Brain microvascular endothelial cell (primary cell): ENCODE measurements around the gene UGGT2.

Source experiments
- DNase-seq: peaks from one replicate; pipeline ENCODE4 v3.0.0-alpha.2; 2020
- H3K27ac ChIP-seq: fragments of 250-450 bp; sonication (Bioruptor Pico); 2 replicates; pipeline ENCODE4 v1.5.1; 2020; ENCODE audit warnings: mild to moderate bottlenecking, moderate library complexity
- H3K27me3 ChIP-seq: fragments of 250-450 bp; sonication (Bioruptor Pico); replicated peaks from 2 replicates; pipeline ENCODE4 v1.5.1; 2020; ENCODE audit warnings: mild to moderate bottlenecking
- H3K36me3 ChIP-seq: fragments of 250-450 bp; sonication (Bioruptor Pico); replicated peaks from 2 replicates; pipeline ENCODE4 v1.5.1; 2020; ENCODE audit warnings: mild to moderate bottlenecking
- H3K4me3 ChIP-seq: 2 replicates; pipeline ENCODE4 v1.5.1; 2011; ENCODE audit warnings: low read depth, mild to moderate bottlenecking, control low read depth, low read length, moderate library complexity
- in situ Hi-C: cut with HindIII; loops from 2 replicates; pipeline ENCODE4 v1.10.0; 2017; ENCODE audit warnings: low sequenced_read_pairs, low pct_ligation_motif_present
- TF ChIP-seq, protein P1 (sequence below): IDR thresholded peaks from 2 replicates; pipeline ENCODE4 v1.5.1; 2011; ENCODE audit warnings: low read depth, mild to moderate bottlenecking, moderate library complexity, low read length, control low read depth, inconsistent platforms; ENCODE audit errors: missing control alignments

The UGGT2 gene

GRCh38 chr13:95756072-95756471 is 297.1 kb downstream of the UGGT2 start:
- Histone ChIP-seq H3K27me3 (no peaks in the 10 kb centered on the region), H3K4me3 (no peak overlapping the region), H3K36me3 (no peaks in the 10 kb centered on the region), H3K27ac (no peak overlapping the region)
- no peak for DNase-seq
- in situ Hi-C loops = no loop called here
- TF ChIP-seq, protein P1, sequence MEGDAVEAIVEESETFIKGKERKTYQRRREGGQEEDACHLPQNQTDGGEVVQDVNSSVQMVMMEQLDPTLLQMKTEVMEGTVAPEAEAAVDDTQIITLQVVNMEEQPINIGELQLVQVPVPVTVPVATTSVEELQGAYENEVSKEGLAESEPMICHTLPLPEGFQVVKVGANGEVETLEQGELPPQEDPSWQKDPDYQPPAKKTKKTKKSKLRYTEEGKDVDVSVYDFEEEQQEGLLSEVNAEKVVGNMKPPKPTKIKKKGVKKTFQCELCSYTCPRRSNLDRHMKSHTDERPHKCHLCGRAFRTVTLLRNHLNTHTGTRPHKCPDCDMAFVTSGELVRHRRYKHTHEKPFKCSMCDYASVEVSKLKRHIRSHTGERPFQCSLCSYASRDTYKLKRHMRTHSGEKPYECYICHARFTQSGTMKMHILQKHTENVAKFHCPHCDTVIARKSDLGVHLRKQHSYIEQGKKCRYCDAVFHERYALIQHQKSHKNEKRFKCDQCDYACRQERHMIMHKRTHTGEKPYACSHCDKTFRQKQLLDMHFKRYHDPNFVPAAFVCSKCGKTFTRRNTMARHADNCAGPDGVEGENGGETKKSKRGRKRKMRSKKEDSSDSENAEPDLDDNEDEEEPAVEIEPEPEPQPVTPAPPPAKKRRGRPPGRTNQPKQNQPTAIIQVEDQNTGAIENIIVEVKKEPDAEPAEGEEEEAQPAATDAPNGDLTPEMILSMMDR = no peak

DNA sequence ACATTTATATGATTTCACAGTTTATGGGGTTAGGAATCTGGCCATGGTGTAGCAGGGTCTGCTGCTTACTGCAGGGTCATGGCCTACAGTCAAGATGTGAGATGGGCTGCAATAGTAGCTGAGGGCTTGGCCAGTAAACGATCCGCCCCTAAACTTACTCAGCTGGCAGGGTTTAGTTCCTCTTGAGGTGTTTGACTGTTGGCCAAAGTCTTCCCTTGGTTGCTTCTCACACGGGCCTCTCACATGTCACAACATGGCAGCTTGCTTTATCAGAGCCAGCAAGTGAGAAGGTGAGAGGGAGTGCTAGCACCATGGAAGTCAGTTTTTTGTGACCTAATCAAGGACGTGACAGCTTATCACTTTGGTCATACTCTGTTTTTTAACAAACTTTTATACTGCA is 299.1 kb downstream of the UGGT2 start:
- TF ChIP-seq, protein P1 = no peak
- Histone ChIP-seq H3K4me3 (no peak overlapping the region), H3K27me3 (no peaks in the 10 kb centered on the region), H3K27ac (no peak overlapping the region), H3K36me3 (no peaks in the 10 kb centered on the region)
- in situ Hi-C loops = no loop called here
- DNase-seq = no peak

DNA sequence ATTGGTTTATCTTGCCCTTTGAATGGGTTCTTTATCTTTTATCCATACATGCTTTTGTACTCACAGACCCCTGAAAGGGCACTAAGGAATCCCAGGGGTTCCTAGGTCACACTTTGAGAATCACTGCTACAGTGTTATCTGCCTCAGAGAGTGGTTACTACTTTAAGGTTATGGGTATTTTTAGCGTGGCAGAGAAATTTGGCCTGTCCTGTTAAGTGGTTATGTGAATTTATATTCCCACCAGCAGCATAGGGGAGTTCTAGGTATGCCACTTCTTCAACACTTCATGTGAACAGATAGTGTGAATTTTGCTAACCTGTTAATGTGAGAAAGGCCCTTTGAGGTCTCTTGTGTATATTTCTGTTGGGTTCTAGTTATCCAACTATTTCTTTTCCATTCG is 300.5 kb downstream of the UGGT2 start:
- in situ Hi-C loops = no loop called here
- no peak overlapping the region for H3K4me3 ChIP-seq
- H3K36me3 ChIP-seq = no peaks in the 10 kb centered on the region
- TF ChIP-seq, protein P1 = no peak
- no peak for DNase-seq
- H3K27me3 ChIP-seq = no peaks in the 10 kb centered on the region
- no peak overlapping the region for H3K27ac ChIP-seq
